T47D (cell line): Measurements from ENCODE around the gene HPRT1.

ENCODE experiments used
- DNase-seq, 2 experiments: peaks; one replicate each; pipeline versions ENCODE4 v3.0.0 to v3.0.0-alpha.2; 2011 to 2012; ENCODE audit warnings: low read depth in 1 of 2, low spot score in 1 of 2
- JUND ChIP-seq: IDR thresholded peaks from 2 replicates; pipeline ENCODE4 v1.6.1; 2012; ENCODE audit warnings: low read depth
- in situ Hi-C: cut with HindIII; loops from 2 replicates; pipeline ENCODE4 v1.10.0; 2016; ENCODE audit warnings: low sequenced_read_pairs, low pct_unique_long_range_greater_than_20kb

Gene HPRT1

DNA sequence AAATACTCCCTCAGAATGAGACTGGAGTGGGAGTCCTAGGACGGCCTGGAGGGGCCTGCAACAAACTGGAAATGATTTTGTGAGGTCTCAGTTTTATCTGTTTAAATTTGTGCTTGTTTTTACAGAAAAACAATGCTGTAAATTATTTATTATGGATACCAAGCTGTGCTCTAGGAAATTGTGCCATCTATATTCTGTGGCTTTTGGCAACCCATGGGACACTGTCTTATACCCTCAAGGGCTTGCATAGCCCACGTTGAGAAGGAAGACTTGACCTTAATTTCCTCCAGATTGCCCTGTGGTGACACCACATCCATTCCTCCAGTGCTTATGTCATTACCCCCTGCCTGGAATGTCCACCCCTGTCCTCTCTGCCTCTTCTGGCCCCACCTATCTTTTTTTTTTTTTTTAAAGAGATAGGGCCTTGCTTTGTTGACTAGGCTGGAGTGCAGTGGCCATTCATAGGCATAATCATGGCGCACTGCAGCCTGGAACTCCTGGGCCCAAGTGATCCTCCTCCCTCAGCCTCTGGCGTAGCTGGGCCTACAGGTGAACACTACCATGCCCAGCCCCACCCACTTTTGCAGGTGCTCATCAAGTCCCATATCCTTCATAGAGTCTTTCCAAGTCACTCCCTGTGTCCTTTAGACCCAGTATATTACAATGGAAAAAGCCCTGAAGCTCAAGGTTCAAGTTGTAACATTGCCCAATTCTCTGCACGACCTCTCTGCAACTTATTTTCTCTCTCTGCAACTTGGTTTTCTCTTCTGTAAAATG is 77.4 kb downstream of the HPRT1 start:
- DNase-seq: no peak
- TF ChIP-seq JUND: no peak
- in situ Hi-C loops: no loop called here

DNA sequence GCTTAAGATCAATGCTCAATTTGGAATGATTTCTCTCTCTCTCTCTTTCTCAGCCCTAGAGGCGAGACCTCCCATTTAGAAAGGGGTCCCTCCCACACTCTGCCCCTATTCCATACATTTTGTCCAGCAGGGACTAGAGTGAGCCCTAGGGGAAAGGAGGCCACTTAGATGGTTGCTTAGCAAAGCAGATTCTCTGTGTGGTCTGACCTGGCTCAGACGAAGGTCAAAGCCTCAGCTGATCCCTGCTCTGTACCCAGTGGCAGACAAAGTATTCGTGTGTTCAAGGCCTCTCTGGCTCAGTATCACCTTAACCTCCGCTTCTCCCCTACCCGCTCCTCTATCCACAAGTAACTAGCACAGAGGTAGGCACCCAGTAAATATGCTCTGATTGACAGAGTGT is 78.4 kb downstream of the HPRT1 start:
- no peak for TF ChIP-seq JUND
- no peak for DNase-seq
- in situ Hi-C loops: no loop called here

DNA sequence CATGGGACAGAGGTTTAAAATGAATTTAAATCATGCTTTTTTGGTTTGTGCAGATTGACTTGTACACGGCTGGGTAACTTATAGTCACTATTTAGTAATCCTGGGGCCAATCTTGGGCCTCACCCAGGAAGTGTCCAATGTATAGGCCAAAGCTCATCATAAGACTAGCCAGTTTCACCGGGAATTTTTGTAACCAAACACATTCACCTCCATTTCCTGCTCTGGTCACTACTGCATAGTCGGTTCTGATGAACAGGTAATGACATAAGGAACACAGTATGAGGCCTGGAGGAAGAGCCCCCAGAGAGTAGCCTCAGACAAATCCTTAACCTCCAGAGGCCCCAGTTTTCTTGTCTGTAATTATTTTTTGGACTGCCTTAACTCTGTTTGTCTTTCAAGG is 81.9 kb downstream of the HPRT1 start:
- no peak for TF ChIP-seq JUND
- in situ Hi-C loops: no loop called here
- DNase-seq: no peak

DNA sequence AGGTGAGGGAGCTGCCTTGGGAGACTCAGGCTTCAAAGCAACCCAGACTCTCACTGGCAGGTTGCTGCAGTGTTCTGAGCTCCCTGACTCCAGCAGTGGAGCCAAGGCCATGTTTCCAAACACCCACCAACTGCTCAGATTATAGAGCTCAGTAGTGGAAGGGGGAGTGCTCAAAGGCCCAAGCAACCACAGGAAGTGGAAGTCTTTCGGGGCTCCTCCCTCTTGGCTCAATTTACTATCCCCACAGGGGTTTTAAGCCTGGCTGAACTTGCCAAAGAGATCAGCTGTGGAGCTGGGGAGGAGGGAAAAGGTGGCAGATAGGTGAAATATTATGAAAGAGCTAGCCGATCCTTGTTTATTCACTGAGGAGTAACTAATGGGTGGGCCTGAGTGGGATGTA is 82.5 kb downstream of the HPRT1 start:
- in situ Hi-C loops: no loop called here
- no peak for TF ChIP-seq JUND
- DNase-seq: peak in 1 of 2 experiments; percentile 49

DNA sequence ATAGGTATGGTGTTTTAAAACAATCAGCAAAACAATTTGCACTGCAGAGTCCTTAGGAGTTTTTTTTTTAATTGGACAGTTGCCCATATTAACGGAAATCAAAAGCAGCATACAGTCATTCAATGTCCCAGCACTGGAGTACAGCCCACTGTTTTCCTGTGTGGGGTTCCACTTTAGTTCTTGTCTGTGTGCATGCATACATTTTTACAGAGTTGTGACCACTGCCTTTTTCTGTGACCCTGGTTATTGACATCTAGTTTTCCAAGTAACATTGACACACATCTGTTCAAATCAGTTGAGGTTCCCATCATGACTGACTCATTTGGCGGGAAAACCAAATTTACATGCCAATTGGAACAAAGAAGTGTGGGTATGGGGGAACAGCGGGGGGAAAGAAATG is 83.3 kb downstream of the HPRT1 start:
- in situ Hi-C loops: no loop called here
- no peak for DNase-seq
- TF ChIP-seq JUND: no peak

DNA sequence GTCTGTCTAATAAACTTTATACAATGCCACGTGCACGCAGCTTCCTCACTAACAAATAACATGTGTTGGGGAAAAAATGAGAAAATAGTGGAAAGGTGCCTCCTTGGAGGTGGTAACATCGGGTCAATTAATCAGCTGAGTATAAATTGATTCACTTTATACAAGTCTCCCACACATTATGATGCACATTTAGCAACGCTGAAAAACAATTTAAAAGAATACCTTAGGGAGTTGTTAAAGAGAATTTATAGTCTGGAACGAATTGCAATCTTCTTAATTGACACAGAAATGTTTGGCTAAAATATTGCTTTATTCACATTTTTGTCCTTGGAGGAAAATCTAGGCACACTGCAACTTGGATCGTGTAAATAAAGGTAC is 84.2 kb downstream of the HPRT1 start:
- TF ChIP-seq JUND: no peak
- DNase-seq: no peak
- in situ Hi-C loops: no loop called here

DNA sequence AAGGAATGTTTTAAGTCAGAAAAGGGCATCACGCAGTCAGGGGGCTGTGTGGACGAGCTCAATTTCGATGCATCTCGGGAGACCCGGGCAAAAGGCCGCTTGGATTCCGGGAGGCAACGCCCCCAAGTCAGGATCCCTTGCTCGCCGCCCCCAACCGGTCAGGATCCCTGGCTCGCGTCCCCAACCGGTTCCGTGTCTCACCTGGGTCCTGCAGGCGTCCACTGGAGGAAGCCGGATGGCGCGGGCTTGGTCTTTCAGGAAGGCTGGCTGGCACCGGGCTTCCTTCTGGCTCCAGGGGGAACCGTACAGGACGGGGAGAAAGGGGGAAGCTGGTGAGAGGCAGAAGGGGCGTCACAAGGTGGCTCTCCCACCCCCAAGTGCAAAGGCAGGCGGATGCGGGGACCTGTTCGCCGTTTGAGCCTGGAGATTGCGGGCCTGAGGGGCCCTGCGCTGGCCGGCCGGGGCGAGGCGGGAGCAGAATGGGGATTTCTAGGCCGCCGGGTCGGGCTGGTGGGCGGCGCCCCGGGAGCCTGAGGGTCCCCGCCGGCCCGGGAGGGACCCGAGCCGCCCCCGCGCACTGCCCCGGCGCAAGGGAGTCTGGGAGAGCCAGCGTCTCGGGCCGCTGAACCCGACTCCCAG is 84.7 kb downstream of the HPRT1 start:
- in situ Hi-C loops: no loop called here
- no peak for DNase-seq
- no peak for TF ChIP-seq JUND

DNA sequence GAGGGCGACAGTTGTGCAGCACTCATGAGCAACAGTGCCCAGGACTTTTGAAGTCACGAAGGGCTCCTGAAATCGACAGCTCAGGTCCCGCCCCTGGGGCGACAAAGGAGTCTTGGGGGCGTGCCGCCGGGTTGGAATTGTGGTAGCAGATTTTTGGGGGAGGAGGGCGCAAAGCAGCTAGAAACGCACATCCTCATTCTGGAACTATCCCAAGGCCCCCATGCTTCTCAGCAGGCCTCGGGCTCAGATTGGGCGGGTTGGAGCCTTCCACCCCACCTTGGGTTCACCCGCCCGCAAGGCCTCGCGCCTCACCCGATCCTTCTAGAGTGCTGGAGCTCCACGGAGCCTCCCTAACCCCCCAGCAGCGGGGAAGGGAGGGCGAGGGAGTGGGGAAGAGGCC is 85.5 kb downstream of the HPRT1 start:
- no peak for TF ChIP-seq JUND
- in situ Hi-C loops: no loop called here
- no peak for DNase-seq

DNA sequence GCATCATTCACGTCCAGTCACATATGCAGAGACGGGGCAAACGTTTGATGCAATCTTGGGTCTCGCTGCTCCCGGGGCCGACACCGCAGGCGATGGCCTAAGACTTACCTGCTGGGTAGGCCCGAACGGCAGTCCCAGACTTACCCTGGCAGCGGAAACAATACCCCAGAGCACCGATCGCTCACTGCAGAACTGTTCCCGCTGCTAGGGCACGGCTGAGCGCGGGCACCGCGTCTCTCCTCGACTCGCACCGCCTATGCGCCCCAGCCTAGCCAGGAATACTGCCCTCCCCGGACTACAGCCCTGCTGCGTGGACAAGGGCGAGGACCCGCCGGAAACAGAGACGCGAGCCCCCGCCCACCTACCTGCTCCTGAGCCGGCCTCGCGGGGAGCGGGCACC is 86.2 kb downstream of the HPRT1 start:
- in situ Hi-C loops: no loop called here
- no peak for DNase-seq
- no peak for TF ChIP-seq JUND

DNA sequence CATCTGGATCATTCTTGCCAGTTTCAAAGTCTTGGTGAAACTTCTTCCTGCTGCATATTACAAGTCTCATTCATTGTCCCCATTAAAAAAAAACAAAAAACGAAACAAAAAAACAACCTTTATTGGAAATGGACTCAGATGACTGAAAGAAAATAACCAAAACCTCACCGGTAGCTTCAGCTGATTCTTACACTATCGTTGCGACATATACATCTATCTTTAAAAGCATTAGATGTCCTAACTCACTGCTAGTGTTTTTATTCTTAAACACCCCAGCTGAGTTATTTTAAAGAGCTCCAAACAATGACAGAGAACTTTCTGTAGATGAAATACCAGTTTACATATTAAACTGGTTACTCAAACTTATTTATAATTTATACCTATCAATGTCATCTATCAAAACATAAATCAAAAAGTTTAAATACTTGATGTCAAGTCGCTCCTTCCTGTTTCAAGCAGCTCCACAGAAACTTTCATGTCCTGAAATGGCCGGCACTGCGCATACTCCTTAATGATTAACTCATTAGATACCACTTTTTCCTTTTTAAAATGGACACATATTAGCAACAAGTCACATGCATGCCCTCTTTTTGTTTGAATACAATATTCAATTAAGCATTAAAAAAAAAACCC is 87.2 kb downstream of the HPRT1 start:
- no peak for DNase-seq
- in situ Hi-C loops: no loop called here
- TF ChIP-seq JUND: no peak

DNA sequence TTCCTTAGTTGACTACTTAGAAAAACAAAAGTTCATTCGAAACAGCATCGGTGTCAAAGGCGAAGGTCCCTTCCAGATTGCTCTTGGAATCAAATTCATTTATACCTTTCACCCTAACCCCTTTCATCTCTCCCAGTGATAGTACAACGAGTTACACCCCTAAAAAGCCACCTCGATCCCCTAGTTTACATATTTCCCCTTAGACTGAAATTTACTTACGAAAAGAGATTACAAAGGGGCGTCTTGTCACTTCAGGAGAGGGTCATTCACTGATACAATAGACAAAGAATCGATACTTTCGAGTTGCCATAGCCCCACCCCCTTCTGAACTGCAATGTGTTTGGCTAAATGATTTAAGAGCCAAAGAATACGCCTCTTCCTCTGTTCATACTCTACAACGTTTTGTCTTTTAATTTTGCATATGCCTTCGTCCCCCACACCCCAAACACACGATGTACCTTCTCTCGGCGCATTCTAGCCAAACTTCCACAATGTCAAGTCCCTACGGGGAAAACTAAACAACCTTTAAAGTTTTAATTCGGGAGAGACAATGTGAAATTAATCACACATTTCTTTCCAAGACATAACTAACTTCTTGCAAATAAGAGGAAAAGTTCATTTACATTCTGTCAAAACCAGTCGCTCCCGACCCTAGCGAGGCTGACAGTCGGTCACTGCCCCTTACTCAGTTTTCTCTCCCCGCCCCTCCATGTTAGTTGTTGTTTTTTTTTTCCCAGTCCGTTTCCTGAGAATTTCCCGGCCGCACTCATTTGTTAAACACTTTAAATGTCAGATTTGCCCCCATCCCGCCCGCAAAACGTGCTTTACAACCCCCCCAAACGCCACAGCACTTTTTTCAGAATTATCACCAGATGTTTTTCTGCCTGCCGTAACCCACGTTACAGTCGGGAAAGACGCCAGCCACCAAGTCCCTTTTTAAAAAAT is 88.6 kb downstream of the HPRT1 start:
- in situ Hi-C loops: no loop called here
- TF ChIP-seq JUND: no peak
- DNase-seq: peak in 1 of 2 experiments; percentile 17
